GM23248 (cell line): ENCODE measurements around the gene DCHS2.

Source experiments
- EZH2 ChIP-seq: fragments of 200-600 bp; sonication (generic); IDR thresholded peaks from 2 replicates; pipeline ENCODE4 v1.6.1; 2018; ENCODE audit warnings: antibody characterized with exemption, mild to moderate bottlenecking; ENCODE audit not compliant: insufficient read depth, poor library complexity, severe bottlenecking
- EZH2phosphoT487 ChIP-seq: fragments of 200-600 bp; sonication (generic); IDR thresholded peaks from 2 replicates; pipeline ENCODE4 v1.6.1; 2018; ENCODE audit warnings: antibody characterized with exemption, moderate library complexity, mild to moderate bottlenecking, low read depth; ENCODE audit not compliant: insufficient read depth

GRCh38 chr4:154399259-154399974 is 92.2 kb downstream of the DCHS2 start:
- TF ChIP-seq EZH2 (no peak), EZH2phosphoT487 (no peak)
